Neural progenitor cell (in vitro differentiated cells): ENCODE data around the gene CELF5. TPM values are rescaled to one million over a fixed set of nuclear protein-coding genes. Genes with fewer than 3 reads are reported as not detected.

Experiments used
- DNase-seq: peaks from one replicate; pipeline ENCODE4 v3.0.0-alpha.2; 2016; ENCODE audit warnings: low spot score
- H2AFZ ChIP-seq: fragments of 200-600 bp; sonication (generic); replicated peaks from 2 replicates; pipeline ENCODE4 v1.6.1; 2016; ENCODE audit warnings: antibody characterized with exemption
- H3F3A ChIP-seq: fragments of 200-600 bp; sonication (generic); 2 replicates; pipeline ENCODE4 v1.6.1; 2016; ENCODE audit warnings: antibody characterized with exemption, low read depth
- H3K27ac ChIP-seq: fragments of 200-600 bp; sonication (generic); 2 replicates; pipeline ENCODE4 v1.5.1; 2016; ENCODE audit warnings: mild to moderate bottlenecking
- H3K27me3 ChIP-seq: fragments of 200-600 bp; sonication (generic); 2 replicates; pipeline ENCODE4 v1.6.1; 2016; ENCODE audit warnings: mild to moderate bottlenecking, moderate library complexity
- H3K36me3 ChIP-seq: fragments of 200-600 bp; sonication (generic); 2 replicates; pipeline ENCODE4 v1.5.1; 2016
- H3K4me1 ChIP-seq: fragments of 200-600 bp; sonication (generic); 2 replicates; pipeline ENCODE4 v1.6.1; 2016; ENCODE audit warnings: mixed run types
- H3K4me2 ChIP-seq: fragments of 200-600 bp; sonication (generic); 2 replicates; pipeline ENCODE4 v1.6.1; 2016
- H3K4me3 ChIP-seq: fragments of 200-600 bp; sonication (generic); 2 replicates; pipeline ENCODE4 v1.5.1; 2016
- H3K79me2 ChIP-seq: fragments of 200-600 bp; sonication (generic); 2 replicates; pipeline ENCODE4 v1.6.1; 2016; ENCODE audit warnings: low read depth
- H3K9ac ChIP-seq: fragments of 200-600 bp; sonication (generic); 2 replicates; pipeline ENCODE4 v1.6.1; 2016
- H3K9me3 ChIP-seq: fragments of 200-600 bp; sonication (generic); 2 replicates; pipeline ENCODE4 v1.5.1; 2016; ENCODE audit warnings: low read depth
- H4K20me1 ChIP-seq: fragments of 200-600 bp; sonication (generic); 2 replicates; pipeline ENCODE4 v1.6.1; 2016; ENCODE audit warnings: low read depth
- H3K27ac Mint-ChIP-seq: 3 replicates; pipeline ENCODE4 v1.8.0; 2021; ENCODE audit warnings: mixed read lengths
- H3K27me3 Mint-ChIP-seq: 2 replicates; pipeline ENCODE4 v1.8.0; 2022; ENCODE audit warnings: low read depth, mild to moderate bottlenecking, inconsistent platforms, moderate library complexity, mixed read lengths; ENCODE audit not compliant: insufficient read depth
- H3K36me3 Mint-ChIP-seq: 3 replicates; pipeline ENCODE4 v1.8.0; 2021; ENCODE audit warnings: mixed read lengths
- H3K4me1 Mint-ChIP-seq: 3 replicates; pipeline ENCODE4 v1.8.0; 2021; ENCODE audit warnings: mixed read lengths
- H3K4me3 Mint-ChIP-seq: 3 replicates; pipeline ENCODE4 v1.8.0; 2021; ENCODE audit warnings: mild to moderate bottlenecking, moderate library complexity, mixed read lengths
- H3K9me3 Mint-ChIP-seq: 3 replicates; pipeline ENCODE4 v1.8.0; 2020; ENCODE audit warnings: mixed read lengths
- CTCF ChIP-seq: fragments of 200-600 bp; sonication (generic); IDR thresholded peaks from 2 replicates; pipeline ENCODE4 v1.5.1; 2017; ENCODE audit warnings: antibody characterized with exemption, mild to moderate bottlenecking
- EZH2 ChIP-seq: fragments of 200-600 bp; sonication (generic); IDR thresholded peaks from 2 replicates; pipeline ENCODE4 v1.6.1; 2017; ENCODE audit warnings: antibody characterized with exemption, mild to moderate bottlenecking, moderate library complexity
- EZH2phosphoT487 ChIP-seq: fragments of 200-600 bp; sonication (generic); IDR thresholded peaks from 2 replicates; pipeline ENCODE4 v1.6.1; 2017; ENCODE audit warnings: antibody characterized with exemption
- total RNA-seq: library from RNA; depleted of rRNA; stranded (reverse); fragments of >200 nt; gene quantifications from 2 replicates; pipeline ENCODE4 v1.2.3, GENCODE V29; 2015; ENCODE audit warnings: low replicate concordance

Gene CELF5
- total RNA-seq, 1 donor from 2014 or later = 7.9 TPM

DNA sequence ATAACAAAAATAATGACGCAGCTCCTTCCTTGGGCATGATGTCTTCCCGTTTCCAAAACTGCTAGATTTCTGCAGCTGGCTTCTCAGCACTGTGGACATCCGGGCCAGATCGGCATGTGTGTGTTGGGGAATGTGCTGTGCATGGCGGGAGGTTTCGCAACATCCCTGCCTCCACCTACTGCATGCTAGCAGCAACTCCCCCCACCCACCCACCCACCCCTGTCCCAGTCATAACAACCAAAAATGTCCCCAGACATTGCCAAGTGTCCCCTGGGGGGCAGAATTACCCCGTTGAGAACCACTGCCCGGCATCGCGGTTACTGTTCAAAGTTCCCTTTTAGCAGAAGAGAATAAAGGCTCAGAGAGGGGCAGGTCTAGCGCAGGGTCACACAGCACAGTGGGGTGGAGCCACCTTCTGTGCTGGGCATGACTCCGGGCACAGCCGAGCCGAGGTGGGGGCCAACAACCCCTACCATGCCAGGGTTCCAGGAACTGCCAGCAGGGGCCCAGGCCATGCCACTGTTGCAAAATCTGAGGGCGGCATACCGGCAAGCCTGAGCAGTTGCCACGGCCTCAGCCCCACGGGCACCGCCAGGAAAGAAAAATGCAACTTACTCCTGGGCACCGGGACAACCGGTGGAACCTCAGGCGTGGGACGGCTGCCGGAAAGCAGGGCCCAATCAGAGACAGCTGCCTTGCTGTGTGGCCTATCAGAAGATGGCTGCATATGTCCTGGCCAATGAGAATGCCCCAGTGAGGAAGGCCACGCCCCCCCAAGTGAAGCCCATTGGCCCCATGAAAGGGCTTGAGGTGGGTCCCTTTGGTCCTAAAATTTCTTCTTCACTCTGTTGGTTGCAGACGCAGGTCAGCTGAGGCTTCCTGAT is 119.4 kb downstream of the CELF5 start:
- Histone ChIP-seq H3K27me3 (peaks cover 62% of the 10 kb centered on the region), H3K9ac (no peak overlapping the region), H2AFZ (no peak overlapping the region), H3K9me3 (no peaks in the 10 kb centered on the region), H3K79me2 (no peaks in the 10 kb centered on the region), H3K4me1 (no peaks in the 10 kb centered on the region), H3K36me3 (no peaks in the 10 kb centered on the region), H3K4me2 (no peak overlapping the region), H3F3A (no peaks in the 10 kb centered on the region), H3K27ac (no peak overlapping the region), H4K20me1 (no peaks in the 10 kb centered on the region), H3K4me3 (no peak overlapping the region)
- Mint-ChIP-seq H3K36me3 (no peaks in the 10 kb centered on the region), H3K4me1 (no peaks in the 10 kb centered on the region), H3K27ac (no peak overlapping the region), H3K27me3 (peaks cover 18% of the 10 kb centered on the region), H3K4me3 (peak overlapping the region; percentile 20), H3K9me3 (no peaks in the 10 kb centered on the region)
- TF ChIP-seq CTCF (no peak), EZH2 (no peak), EZH2phosphoT487 (no peak)
- DNase-seq = no peak

- DNase-seq = no peak
- no peak overlapping the region for H3K27ac ChIP-seq
- H3K36me3 ChIP-seq = no peaks in the 10 kb centered on the region
- H3K4me3 ChIP-seq = no peak overlapping the region
- no peak for TF ChIP-seq EZH2
- TF ChIP-seq CTCF = no peak
- H3K9ac ChIP-seq = no peak overlapping the region
- H3F3A ChIP-seq = no peaks in the 10 kb centered on the region
- Mint-ChIP-seq H3K36me3 (no peaks in the 10 kb centered on the region), H3K4me1 (no peaks in the 10 kb centered on the region), H3K27me3 (peaks cover 16% of the 10 kb centered on the region), H3K4me3 (no peak overlapping the region), H3K27ac (no peak overlapping the region), H3K9me3 (no peaks in the 10 kb centered on the region)
- H2AFZ ChIP-seq = no peak overlapping the region
- no peaks in the 10 kb centered on the region for H4K20me1 ChIP-seq
- H3K9me3 ChIP-seq = no peaks in the 10 kb centered on the region
- H3K79me2 ChIP-seq = no peaks in the 10 kb centered on the region
- H3K27me3 ChIP-seq = peaks cover 70% of the 10 kb centered on the region
- H3K4me1 ChIP-seq = no peaks in the 10 kb centered on the region
- H3K4me2 ChIP-seq = no peak overlapping the region
Measured at GRCh38 chr19:3344608-3345598, 120.4 kb downstream of the CELF5 start.

DNA sequence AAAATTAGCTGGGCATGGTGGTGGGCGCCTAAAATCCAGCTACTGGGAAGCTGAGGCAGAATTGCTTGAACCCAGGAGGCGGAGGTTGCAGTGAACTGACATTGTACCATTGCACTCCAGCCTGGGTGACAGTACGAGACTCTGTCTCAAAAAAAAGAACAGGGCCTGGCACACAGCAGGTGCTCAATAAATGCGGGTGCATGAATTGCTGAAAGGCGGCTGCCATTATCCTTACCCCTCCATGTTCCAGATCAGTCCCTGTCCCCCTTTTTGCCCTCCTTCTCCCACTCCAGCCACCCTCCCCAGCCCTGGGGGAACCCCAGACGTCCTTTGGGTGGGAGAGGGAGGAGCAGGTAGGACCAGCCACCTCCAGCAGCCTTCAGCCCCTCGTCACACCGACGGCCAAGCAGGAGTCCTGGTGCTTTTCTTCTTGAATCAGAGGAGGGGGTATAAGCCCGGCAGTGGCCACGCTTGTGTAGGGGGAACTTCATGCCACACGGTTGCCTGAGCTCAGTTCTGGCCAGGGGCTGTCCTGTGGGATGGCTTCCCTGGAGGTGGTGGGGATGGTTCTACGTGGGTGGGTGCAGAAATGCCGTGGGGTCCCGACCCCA is 121.5 kb downstream of the CELF5 start:
- Histone ChIP-seq H3F3A (no peaks in the 10 kb centered on the region), H3K27ac (no peak overlapping the region), H3K4me3 (no peak overlapping the region), H4K20me1 (no peaks in the 10 kb centered on the region), H3K27me3 (peaks cover 78% of the 10 kb centered on the region), H3K9ac (no peak overlapping the region), H3K4me1 (no peaks in the 10 kb centered on the region), H2AFZ (no peak overlapping the region), H3K36me3 (no peaks in the 10 kb centered on the region), H3K4me2 (no peak overlapping the region), H3K79me2 (no peaks in the 10 kb centered on the region), H3K9me3 (no peaks in the 10 kb centered on the region)
- no peak for TF ChIP-seq EZH2phosphoT487
- no peak for TF ChIP-seq EZH2
- TF ChIP-seq CTCF = no peak
- Mint-ChIP-seq H3K36me3 (no peaks in the 10 kb centered on the region), H3K27me3 (peaks cover 16% of the 10 kb centered on the region), H3K9me3 (no peaks in the 10 kb centered on the region), H3K4me1 (no peaks in the 10 kb centered on the region), H3K27ac (no peak overlapping the region), H3K4me3 (no peak overlapping the region)
- DNase-seq = no peak

Other genes with a start within 250 kb of the CELF5 start
- 0.22 and 1.8 TPM in 2 replicates for gene TLE6, start 247.1 kb upstream of the CELF5 start, total RNA-seq
- gene TLE2, start 195.4 kb upstream of the CELF5 start, total RNA-seq = 1.1 TPM in 1 of 2 replicates, not detected in the other
- gene TLE5, start 162.2 kb upstream of the CELF5 start, total RNA-seq = 54.6 and 148 TPM in 2 replicates
- 12.4 and 19.5 TPM in 2 replicates for gene GNA11, start 130.3 kb upstream of the CELF5 start, total RNA-seq
- gene GNA15, start 88.6 kb upstream of the CELF5 start, total RNA-seq = not detected in 2 replicates
- not detected in 2 replicates for gene S1PR4, start 45.9 kb upstream of the CELF5 start, total RNA-seq
- gene NCLN, start 38.7 kb upstream of the CELF5 start, total RNA-seq = 12.2 and 50.8 TPM in 2 replicates
- gene NFIC, start 141.9 kb downstream of the CELF5 start, total RNA-seq = 1.1 and 1.3 TPM in 2 replicates